Measurements from ENCODE around the gene TMEM30B. TPM values are rescaled to one million over a fixed set of nuclear protein-coding genes. Genes with fewer than 3 reads are reported as not detected.

Gene TMEM30B
- total and polyA plus RNA-seq, 9 of the 15 experiments (the other 6 are each of a cell fraction or from before 2014, with no cell fraction given), result 0.04 TPM; not detected in 8

DNA sequence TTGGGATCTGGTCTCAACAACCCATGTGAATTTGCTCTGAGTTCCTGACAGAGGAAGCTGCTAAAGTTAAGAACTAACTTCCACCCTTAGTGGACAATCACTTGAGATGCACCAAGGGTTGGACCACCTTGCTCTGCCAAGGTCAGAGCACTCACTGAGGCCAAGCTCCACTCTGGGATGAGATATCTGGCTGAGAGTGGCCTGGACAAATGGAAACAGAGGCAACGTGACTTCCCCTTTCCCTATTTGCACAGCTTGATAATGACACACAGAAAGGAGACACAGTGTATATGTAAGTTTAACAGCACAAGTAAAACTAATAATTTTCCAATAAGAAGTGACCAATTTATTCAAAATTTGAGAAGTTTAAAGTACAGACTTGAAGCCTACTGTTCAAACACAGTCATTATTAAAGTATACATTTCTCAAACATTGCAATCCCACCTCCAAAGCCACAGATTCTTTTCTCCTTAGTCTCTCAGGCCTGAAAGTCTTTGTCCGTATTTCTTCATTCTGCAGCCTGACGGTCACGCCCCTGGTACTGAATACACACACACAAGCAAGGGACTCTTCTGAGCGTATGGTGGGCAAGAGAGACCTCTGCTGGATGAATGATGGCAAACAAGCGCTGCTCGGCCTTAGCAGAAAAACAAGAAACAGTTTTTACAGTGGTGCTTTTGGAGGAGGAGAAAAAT, 28.6 kb downstream of the TMEM30B start (continued):
- TF ChIP-seq, protein P1, sequence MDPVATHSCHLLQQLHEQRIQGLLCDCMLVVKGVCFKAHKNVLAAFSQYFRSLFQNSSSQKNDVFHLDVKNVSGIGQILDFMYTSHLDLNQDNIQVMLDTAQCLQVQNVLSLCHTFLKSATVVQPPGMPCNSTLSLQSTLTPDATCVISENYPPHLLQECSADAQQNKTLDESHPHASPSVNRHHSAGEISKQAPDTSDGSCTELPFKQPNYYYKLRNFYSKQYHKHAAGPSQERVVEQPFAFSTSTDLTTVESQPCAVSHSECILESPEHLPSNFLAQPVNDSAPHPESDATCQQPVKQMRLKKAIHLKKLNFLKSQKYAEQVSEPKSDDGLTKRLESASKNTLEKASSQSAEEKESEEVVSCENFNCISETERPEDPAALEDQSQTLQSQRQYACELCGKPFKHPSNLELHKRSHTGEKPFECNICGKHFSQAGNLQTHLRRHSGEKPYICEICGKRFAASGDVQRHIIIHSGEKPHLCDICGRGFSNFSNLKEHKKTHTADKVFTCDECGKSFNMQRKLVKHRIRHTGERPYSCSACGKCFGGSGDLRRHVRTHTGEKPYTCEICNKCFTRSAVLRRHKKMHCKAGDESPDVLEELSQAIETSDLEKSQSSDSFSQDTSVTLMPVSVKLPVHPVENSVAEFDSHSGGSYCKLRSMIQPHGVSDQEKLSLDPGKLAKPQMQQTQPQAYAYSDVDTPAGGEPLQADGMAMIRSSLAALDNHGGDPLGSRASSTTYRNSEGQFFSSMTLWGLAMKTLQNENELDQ (CRISPR knock-in tag; IDR thresholded peaks at IDR 0.05; ENCODE audit: borderline replicate concordance), result no peak
- TF ChIP-seq STAG1 (CRISPR knock-in tag; IDR thresholded peaks at IDR 0.05; ENCODE audit: borderline replicate concordance) (peak; percentile 85), RCOR1 (IDR thresholded peaks at IDR 0.05; ENCODE audit: borderline replicate concordance in 1 of 2, low read depth in 2 of 2, low read length in 2 of 2) (no peak), CBX3 (IDR thresholded peaks at IDR 0.05; ENCODE audit: borderline replicate concordance in 1 of 2, low read length in 2 of 2) (no peak), MCM7 (IDR thresholded peaks at IDR 0.05) (no peak), TEAD4 (IDR thresholded peaks at IDR 0.05; ENCODE audit: low read length) (no peak), TEAD4 (CRISPR knock-in tag; IDR thresholded peaks at IDR 0.05; ENCODE audit: borderline replicate concordance) (no peak), GABPB2 (CRISPR knock-in tag; conservative IDR thresholded peaks at IDR 0.05) (no peak), ILK (tag; IDR thresholded peaks at IDR 0.05; ENCODE audit: borderline replicate concordance, low read depth) (no peak), ZNF707 (CRISPR knock-in tag; conservative IDR thresholded peaks at IDR 0.05) (no peak)
- TF ChIP-seq, protein P2, sequence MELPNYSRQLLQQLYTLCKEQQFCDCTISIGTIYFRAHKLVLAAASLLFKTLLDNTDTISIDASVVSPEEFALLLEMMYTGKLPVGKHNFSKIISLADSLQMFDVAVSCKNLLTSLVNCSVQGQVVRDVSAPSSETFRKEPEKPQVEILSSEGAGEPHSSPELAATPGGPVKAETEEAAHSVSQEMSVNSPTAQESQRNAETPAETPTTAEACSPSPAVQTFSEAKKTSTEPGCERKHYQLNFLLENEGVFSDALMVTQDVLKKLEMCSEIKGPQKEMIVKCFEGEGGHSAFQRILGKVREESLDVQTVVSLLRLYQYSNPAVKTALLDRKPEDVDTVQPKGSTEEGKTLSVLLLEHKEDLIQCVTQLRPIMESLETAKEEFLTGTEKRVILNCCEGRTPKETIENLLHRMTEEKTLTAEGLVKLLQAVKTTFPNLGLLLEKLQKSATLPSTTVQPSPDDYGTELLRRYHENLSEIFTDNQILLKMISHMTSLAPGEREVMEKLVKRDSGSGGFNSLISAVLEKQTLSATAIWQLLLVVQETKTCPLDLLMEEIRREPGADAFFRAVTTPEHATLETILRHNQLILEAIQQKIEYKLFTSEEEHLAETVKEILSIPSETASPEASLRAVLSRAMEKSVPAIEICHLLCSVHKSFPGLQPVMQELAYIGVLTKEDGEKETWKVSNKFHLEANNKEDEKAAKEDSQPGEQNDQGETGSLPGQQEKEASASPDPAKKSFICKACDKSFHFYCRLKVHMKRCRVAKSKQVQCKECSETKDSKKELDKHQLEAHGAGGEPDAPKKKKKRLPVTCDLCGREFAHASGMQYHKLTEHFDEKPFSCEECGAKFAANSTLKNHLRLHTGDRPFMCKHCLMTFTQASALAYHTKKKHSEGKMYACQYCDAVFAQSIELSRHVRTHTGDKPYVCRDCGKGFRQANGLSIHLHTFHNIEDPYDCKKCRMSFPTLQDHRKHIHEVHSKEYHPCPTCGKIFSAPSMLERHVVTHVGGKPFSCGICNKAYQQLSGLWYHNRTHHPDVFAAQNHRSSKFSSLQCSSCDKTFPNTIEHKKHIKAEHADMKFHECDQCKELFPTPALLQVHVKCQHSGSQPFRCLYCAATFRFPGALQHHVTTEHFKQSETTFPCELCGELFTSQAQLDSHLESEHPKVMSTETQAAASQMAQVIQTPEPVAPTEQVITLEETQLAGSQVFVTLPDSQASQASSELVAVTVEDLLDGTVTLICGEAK (IDR thresholded peaks at IDR 0.05), result no peak
- TF ChIP-seq, protein P2 (CRISPR knock-in tag; IDR thresholded peaks at IDR 0.05), result no peak

Measured in K562 (cell line).